K562 (cell line): Measurements from ENCODE around the gene JMJD1C. TPM values are rescaled to one million over a fixed set of nuclear protein-coding genes. Genes with fewer than 3 reads are reported as not detected.

ENCODE experiments used
- ATAC-seq: fragments of 200-7000 bp; cut with Tn5 transposase; 3 replicates; pipeline ENCODE4 v1.9.1; 2020; ENCODE audit warnings: moderate library complexity
- BruUV-seq: library from RNA; stranded (reverse); fragments of 400-500 nt; replicated peaks from 2 replicates; lab custom pipeline; 2021; lab: Mats Ljungman, UMichigan
- CTCF ChIA-PET: fragments of 300-600 bp; formaldehyde crosslinking; extraction: SDS; loops from one replicate; lab custom pipeline; 2021; ENCODE audit warnings: low intra/inter-chr PET ratio; lab: Yijun Ruan, JAX
- POLR2A ChIA-PET: fragments of 300-600, 350-650 bp; sonication (Branson Sonifier 250); formaldehyde crosslinking; extraction: SDS; loops from one replicate; lab custom pipeline; 2021; ENCODE audit warnings: antibody characterized with exemption, inconsistent platforms; lab: Yijun Ruan, JAX
- DNase-seq, 4 experiments: peaks; one replicate each; pipeline versions ENCODE4 v3.0.0 to v3.0.0-alpha.2; 2011 to 2018; ENCODE audit warnings: low spot score in 3 of 4, mixed read lengths in 3 of 4; ENCODE audit errors: extremely low read depth in 1 of 4
- FAIRE-seq: peaks from 2 replicates; lab custom pipeline; 2011; peaks lifted over from hg19 to GRCh38; lab: Jason Lieb, UNC
- H2AFZ ChIP-seq: 2 replicates; pipeline ENCODE4 v1.6.0; 2011; ENCODE audit warnings: low read depth, low read length, control low read depth, inconsistent platforms
- H3K27ac ChIP-seq: fragments of 200-600 bp; 3 replicates; pipeline ENCODE4 v1.8.0; 2011; ENCODE audit warnings: low read depth, mild to moderate bottlenecking, control low read depth, inconsistent platforms, low read length, moderate library complexity, mixed read lengths; ENCODE audit errors: extremely low read depth
- H3K27me3 ChIP-seq, 2 experiments: fragments of 300-600 bp in 1 of 2; 2 replicates in 1 of 2; 3 replicates in 1 of 2; pipeline versions ENCODE4 v1.6.0 to v1.8.0; 2011; ENCODE audit warnings: inconsistent platforms in 2 of 2, low read length in 2 of 2, mild to moderate bottlenecking in 1 of 2, mixed read lengths in 1 of 2, moderate library complexity in 1 of 2; ENCODE audit not compliant: control insufficient read depth in 2 of 2, insufficient read depth in 2 of 2
- H3K36me3 ChIP-seq: fragments of 300-600 bp; 3 replicates; pipeline ENCODE4 v1.8.0; 2011; ENCODE audit warnings: mild to moderate bottlenecking, low read length, inconsistent platforms; ENCODE audit not compliant: control insufficient read depth, insufficient read depth
- H3K4me1 ChIP-seq, 2 experiments: fragments of 200-600 bp in 1 of 2; replicated peaks in 1 of 2; 2 replicates in 1 of 2; 3 replicates in 1 of 2; pipeline versions ENCODE4 v1.5.1 to v1.8.0; 2011; ENCODE audit warnings: inconsistent platforms in 2 of 2, low read length in 2 of 2, mild to moderate bottlenecking in 1 of 2, mixed read lengths in 1 of 2, moderate library complexity in 1 of 2; ENCODE audit not compliant: control insufficient read depth in 2 of 2, insufficient read depth in 2 of 2
- H3K4me2 ChIP-seq: 2 replicates; pipeline ENCODE4 v1.6.1; 2011; ENCODE audit warnings: low read length, control low read depth, inconsistent platforms, mixed read lengths; ENCODE audit not compliant: insufficient read depth
- H3K4me3 ChIP-seq: fragments of 200-600 bp; sonication (generic), shearing (Covaris generic); 2 replicates; pipeline ENCODE4 v1.5.1; 2016; ENCODE audit warnings: control low read depth, inconsistent platforms
- H3K79me2 ChIP-seq: fragments of 200-600 bp; 3 replicates; pipeline ENCODE4 v1.8.0; 2011; ENCODE audit warnings: low read length, inconsistent platforms; ENCODE audit not compliant: control insufficient read depth, insufficient read depth
- H3K9ac ChIP-seq, 2 experiments: 2 replicates each; pipeline versions ENCODE4 v1.6.0 to v1.6.1; 2011; ENCODE audit warnings: low read depth in 2 of 2, low read length in 2 of 2, control low read depth in 1 of 2, inconsistent platforms in 1 of 2, mild to moderate bottlenecking in 1 of 2, mixed read lengths in 1 of 2; ENCODE audit not compliant: insufficient read depth in 1 of 2
- H3K9me1 ChIP-seq: one replicate; pipeline ENCODE4 v1.6.0; 2011; ENCODE audit warnings: inconsistent platforms, mild to moderate bottlenecking, low read length, moderate library complexity; ENCODE audit not compliant: control insufficient read depth, insufficient read depth
- H3K9me3 ChIP-seq: replicated peaks from 2 replicates; pipeline ENCODE4 v1.5.1; 2011; ENCODE audit warnings: low read depth, low read length, inconsistent platforms; ENCODE audit not compliant: control insufficient read depth, insufficient read depth
- H4K20me1 ChIP-seq: replicated peaks from 2 replicates; pipeline ENCODE4 v1.6.1; 2011; ENCODE audit warnings: low read length, inconsistent platforms, mixed read lengths; ENCODE audit not compliant: control insufficient read depth, insufficient read depth
- NFE2L1 ChIP-seq: fragments of 450-650 bp; IDR thresholded peaks from 2 replicates; pipeline ENCODE4 v1.6.1; 2016; ENCODE audit warnings: missing genetic modification characterization, low read depth, mild to moderate bottlenecking, missing compliant biosample characterization, moderate library complexity, borderline replicate concordance
- WGBS: fragments of 100-300 bp; shearing (Covaris generic); methylation state at CpG from one replicate; pipeline ENCODE4 v1.1.6; 2016; ENCODE audit warnings: low coverage, mixed read lengths; ENCODE audit not compliant: insufficient coverage; ENCODE audit errors: missing lambda C conversion rate; 5-methylcytosine and 5-hydroxymethylcytosine counted together
- in situ Hi-C: fragments of 300-500 bp; cut with MboI; formaldehyde crosslinking; loops from 4 replicates; pipeline ENCODE4 v1.15.0; 2018; ENCODE audit warnings: inconsistent platforms, mixed read lengths
- intact Hi-C: fragments of 100-400 bp; cut with micrococcal nuclease; formaldehyde crosslinking; loops from 2 replicates; pipeline ENCODE4 v1.14.2; 2022
- polyA plus RNA-seq, 8 experiments: library from polyadenylated mRNA; depleted of rRNA in 4 of 8; stranded (reverse) in 5 of 8; unstranded in 3 of 8; fragments of >200 nt; fragmentation: Nextera tagmentation in 2 of 8; fragmentation: Illumina TruSeq in 1 of 8; extraction: Ambion mirVana in 2 of 8; extraction: Trizol in 1 of 8; gene quantifications; 2 replicates each; pipeline versions ENCODE4 v1.2.1 to v1.2.3, GENCODE V29; 2011 to 2014; ENCODE audit warnings: inconsistent platforms in 1 of 8, missing spikeins in 1 of 8
- total RNA-seq, 7 experiments: library from RNA; depleted of rRNA in 6 of 7; stranded (reverse); fragments of >200 nt in 6 of 7; fragmentation: Illumina TruSeq in 2 of 7; extraction: Trizol in 2 of 7; gene quantifications; 2 replicates each; pipeline versions ENCODE4 v1.2.1 to v1.2.3, GENCODE V29; 2011 to 2021; ENCODE audit warnings: low replicate concordance in 1 of 7
- TF ChIP-seq, protein P1 (sequence below), 2 experiments: IDR thresholded peaks in 1 of 2; conservative IDR thresholded peaks in 1 of 2; 2 replicates each; pipeline ENCODE4 v1.6.1; 2016; ENCODE audit warnings: low read depth in 2 of 2, mild to moderate bottlenecking in 1 of 2, missing compliant biosample characterization in 1 of 2, missing genetic modification characterization in 1 of 2, moderate library complexity in 1 of 2
- TF ChIP-seq, protein P2 (sequence below), 2 experiments: fragments of 450-650 bp; IDR thresholded peaks; 2 replicates each; pipeline ENCODE4 v1.6.1; 2016

JMJD1C gene
- total and polyA plus RNA-seq, 9 of the 15 experiments (the other 6 are each of a cell fraction or from before 2014, with no cell fraction given) = 25.3 to 68.0 (median 47.2) TPM

DNA sequence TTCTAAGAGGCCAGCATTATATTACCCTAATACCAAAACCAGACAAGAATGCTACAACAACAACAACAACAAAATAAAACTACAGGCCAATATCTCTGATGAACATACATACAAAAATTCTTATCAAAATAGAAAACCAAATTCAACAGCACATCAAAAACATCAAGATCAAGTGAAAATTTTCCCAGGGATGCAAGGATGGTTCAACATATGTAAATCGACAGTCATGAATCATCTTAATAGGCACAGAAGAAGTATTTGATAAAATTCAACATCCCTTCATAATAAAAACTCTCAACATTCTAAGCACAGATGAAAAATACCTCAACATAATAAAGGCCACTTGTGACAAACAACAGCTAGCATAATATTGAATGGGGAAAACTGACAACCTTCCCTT, 75.3 kb downstream of the JMJD1C start (continued):
- TF ChIP-seq, protein P1, sequence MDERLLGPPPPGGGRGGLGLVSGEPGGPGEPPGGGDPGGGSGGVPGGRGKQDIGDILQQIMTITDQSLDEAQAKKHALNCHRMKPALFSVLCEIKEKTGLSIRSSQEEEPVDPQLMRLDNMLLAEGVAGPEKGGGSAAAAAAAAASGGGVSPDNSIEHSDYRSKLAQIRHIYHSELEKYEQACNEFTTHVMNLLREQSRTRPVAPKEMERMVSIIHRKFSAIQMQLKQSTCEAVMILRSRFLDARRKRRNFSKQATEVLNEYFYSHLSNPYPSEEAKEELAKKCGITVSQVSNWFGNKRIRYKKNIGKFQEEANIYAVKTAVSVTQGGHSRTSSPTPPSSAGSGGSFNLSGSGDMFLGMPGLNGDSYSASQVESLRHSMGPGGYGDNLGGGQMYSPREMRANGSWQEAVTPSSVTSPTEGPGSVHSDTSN (CRISPR knock-in tag; IDR thresholded peaks at IDR 0.05; ENCODE audit: low read depth) = no peak
- TF ChIP-seq, protein P1 (tag; conservative IDR thresholded peaks at IDR 0.05; ENCODE audit: low read depth) = peak; percentile 19; the same call in 1 of the 2 replicates

DNA sequence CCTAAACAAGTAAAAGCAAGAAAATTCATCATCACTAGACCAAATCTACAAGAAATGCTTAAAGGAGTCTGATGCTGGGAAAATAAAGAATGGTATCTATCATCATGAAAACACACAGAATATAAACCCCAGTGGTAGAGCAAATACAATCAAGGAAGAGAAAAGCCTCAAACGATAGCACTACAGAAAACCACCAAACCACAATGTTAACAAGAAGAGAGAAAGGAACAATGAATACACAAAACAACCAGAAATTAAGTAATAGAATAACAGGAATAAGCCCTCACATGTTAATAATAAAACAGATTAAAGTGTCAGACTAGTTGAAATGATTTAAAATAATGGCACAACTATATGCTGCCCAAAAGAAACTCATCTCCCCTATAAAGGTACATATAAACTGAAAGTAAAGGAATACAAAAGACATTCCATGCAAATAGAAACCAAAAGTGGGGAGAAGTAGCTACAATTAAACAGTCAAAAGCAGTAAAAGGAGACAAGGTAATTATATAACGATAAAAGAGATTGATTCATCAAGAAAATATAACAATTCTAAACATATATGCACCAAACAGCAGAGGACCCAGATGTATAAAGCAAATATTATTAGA, 77.3 kb downstream of the JMJD1C start:
- Histone ChIP-seq H3K9ac (no peak overlapping the region), H3K4me2 (no peak overlapping the region), H3K9me1 (no peaks in the 10 kb centered on the region), H3K79me2 (peaks cover 84% of the 10 kb centered on the region), H3K27me3 (no peaks in the 10 kb centered on the region), H4K20me1 (no peaks in the 10 kb centered on the region; the same call in 1 of the 2 replicates), H3K4me3 (no peak overlapping the region), H3K4me1 (peaks cover 0 to 7% of the 10 kb centered on the region in 2 experiments; a peak in 3 of 5 replicates), H3K9me3 (no peaks in the 10 kb centered on the region), H3K36me3 (no peaks in the 10 kb centered on the region; the same call in 2 of the 3 replicates), H3K27ac (no peak overlapping the region), H2AFZ (no peak overlapping the region)
- BruUV-seq = no TSS peak
- CTCF ChIA-PET = no interaction called here
- FAIRE-seq (no peak), DNase-seq (no peak), ATAC-seq (no peak)
- TF ChIP-seq, protein P2, sequence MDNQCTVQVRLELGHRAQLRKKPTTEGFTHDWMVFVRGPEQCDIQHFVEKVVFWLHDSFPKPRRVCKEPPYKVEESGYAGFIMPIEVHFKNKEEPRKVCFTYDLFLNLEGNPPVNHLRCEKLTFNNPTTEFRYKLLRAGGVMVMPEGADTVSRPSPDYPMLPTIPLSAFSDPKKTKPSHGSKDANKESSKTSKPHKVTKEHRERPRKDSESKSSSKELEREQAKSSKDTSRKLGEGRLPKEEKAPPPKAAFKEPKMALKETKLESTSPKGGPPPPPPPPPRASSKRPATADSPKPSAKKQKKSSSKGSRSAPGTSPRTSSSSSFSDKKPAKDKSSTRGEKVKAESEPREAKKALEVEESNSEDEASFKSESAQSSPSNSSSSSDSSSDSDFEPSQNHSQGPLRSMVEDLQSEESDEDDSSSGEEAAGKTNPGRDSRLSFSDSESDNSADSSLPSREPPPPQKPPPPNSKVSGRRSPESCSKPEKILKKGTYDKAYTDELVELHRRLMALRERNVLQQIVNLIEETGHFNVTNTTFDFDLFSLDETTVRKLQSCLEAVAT (IDR thresholded peaks at IDR 0.05) = 0 out of 4 replicates have a peak, but pooled peaks of 1 of the 2 experiments have one; percentile 15
- TF ChIP-seq NFE2L1 (tag) = no peak
- 52% methylated on average over 2 of the region's 2 CpGs for WGBS
- in situ Hi-C loops (no loop called here), intact Hi-C loops (no loop called here)
- POLR2A ChIA-PET = interaction anchor here (1.3 kb wide), 1 partner anchor 14 kb away, joined by 3 read pairs; no protein-coding TSS in a partner anchor
